Measurements from ENCODE around the gene CROCC2. TPM values are rescaled to one million over a fixed set of nuclear protein-coding genes. Genes with fewer than 3 reads are reported as not detected.

The CROCC2 gene
- total RNA-seq, 6 experiments from 2014 or later = not detected

DNA sequence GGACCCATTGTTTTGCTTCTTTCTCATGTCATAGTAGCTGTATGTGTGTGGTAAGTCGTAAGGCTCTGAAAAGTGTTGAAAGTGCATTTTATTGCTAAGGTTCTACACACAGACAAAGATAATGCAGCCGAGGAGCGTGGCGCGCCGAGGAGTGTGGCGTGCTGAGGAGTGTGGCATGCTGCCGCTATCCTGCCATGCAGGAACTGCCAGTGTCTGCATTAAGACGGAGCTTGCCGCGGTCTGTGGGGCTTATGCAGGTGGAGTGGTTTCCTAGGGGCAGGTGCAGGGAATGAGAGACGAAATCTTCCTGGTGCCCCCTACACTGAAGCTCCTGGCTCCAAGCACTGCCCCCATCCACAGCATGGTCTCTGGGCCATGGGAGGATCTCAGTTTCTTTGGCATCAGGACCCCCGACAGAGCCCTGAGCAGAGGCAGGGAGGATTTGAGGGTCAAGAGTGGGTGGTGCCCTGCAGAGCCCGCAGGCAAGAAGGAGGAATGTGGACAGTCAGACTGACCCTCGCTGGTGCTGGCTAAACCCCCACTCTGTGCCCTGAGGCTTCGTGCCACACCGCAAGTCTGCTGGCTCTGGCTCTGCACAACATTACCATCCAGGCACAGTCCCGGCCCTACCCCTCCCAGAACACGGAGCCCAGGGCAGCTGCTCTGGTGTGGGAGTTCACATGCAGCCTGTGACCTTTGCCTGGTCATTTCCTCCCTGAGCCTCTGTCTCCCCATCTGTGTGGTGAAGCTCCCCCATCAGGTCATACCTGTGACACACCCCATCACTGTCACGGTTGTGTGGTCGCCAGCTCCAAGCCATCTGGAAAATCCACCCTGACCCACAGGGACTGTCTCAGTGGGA, 95.5 kb downstream of the CROCC2 start:
- DNase-seq = no peak
- peaks cover 31% of the 10 kb centered on the region for H3K9me3 Mint-ChIP-seq
- TF ChIP-seq, protein P1, sequence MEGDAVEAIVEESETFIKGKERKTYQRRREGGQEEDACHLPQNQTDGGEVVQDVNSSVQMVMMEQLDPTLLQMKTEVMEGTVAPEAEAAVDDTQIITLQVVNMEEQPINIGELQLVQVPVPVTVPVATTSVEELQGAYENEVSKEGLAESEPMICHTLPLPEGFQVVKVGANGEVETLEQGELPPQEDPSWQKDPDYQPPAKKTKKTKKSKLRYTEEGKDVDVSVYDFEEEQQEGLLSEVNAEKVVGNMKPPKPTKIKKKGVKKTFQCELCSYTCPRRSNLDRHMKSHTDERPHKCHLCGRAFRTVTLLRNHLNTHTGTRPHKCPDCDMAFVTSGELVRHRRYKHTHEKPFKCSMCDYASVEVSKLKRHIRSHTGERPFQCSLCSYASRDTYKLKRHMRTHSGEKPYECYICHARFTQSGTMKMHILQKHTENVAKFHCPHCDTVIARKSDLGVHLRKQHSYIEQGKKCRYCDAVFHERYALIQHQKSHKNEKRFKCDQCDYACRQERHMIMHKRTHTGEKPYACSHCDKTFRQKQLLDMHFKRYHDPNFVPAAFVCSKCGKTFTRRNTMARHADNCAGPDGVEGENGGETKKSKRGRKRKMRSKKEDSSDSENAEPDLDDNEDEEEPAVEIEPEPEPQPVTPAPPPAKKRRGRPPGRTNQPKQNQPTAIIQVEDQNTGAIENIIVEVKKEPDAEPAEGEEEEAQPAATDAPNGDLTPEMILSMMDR (IDR thresholded peaks at IDR 0.05) = no peak
- H3K4me3 Mint-ChIP-seq = no peak overlapping the region
- no peak overlapping the region for H3K27ac Mint-ChIP-seq
- H3K4me1 Mint-ChIP-seq (ENCODE audit: low read depth) = no peaks in the 10 kb centered on the region
- H3K36me3 Mint-ChIP-seq (ENCODE audit: low read depth) = peaks cover 20% of the 10 kb centered on the region
- H3K27me3 Mint-ChIP-seq (ENCODE audit: insufficient read depth) = peaks cover 6% of the 10 kb centered on the region

DNA sequence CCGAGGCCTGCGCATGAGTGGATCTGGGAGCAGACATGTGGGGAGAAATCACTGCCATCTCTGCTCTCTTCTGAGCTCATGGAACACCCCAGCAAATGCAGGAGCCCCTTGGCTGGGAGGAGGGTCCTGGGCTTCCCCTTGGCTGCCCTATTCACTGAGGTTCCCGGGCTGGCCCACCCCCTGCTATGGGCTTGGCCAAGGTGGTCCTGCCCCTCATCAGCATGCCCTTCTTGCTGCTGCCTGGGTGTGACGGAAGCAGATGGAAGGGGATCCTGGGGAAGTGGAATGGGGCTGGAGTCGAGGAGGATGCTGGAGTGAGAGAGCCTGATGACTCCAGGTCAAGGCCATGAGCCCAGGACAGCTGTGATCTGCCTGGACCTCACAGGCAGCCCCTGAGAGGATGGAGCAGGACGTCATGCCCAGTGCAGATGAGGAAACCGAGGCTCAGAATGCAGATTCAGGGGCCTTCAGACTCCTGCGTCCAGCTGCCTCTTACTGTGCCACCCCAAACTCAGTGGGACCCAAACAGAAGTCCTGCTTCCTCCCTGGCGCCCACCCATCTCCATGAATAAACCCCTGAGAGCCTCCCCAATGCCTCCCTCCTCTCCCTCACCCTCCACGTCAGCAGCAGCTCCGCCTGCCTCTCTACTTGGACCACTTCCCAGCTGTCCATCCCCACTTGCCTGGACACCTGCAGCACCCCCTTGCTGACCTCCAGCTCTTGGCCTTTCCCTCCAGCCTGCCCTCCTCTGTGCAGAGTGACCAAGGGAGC, 96.3 kb downstream of the CROCC2 start:
- DNase-seq = no peak
- Mint-ChIP-seq H3K36me3 (ENCODE audit: low read depth) (peaks cover 20% of the 10 kb centered on the region), H3K9me3 (peaks cover 31% of the 10 kb centered on the region), H3K27ac (no peak overlapping the region), H3K4me1 (ENCODE audit: low read depth) (no peaks in the 10 kb centered on the region), H3K4me3 (no peak overlapping the region), H3K27me3 (ENCODE audit: insufficient read depth) (peaks cover 6% of the 10 kb centered on the region)
- TF ChIP-seq, protein P1 (IDR thresholded peaks at IDR 0.05) = no peak

DNA sequence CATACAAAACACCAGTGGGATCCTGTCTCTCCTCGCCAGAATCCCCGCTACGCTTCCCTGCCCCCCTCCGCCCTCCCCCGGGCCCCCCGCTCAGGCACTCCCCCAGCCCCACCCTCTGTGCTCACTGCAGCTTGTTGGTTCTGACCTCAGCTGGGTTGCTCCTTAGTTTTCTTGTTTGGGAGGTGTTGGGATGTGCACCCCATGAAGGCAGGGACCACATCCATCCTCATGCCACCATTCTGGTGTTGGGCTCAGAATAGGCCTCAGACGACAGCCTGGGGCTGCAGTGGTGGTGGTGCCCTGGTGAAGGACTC, 96.9 kb downstream of the CROCC2 start:
- no peak for DNase-seq
- peaks cover 6% of the 10 kb centered on the region for H3K27me3 Mint-ChIP-seq (ENCODE audit: insufficient read depth)
- H3K36me3 Mint-ChIP-seq (ENCODE audit: low read depth) = peaks cover 20% of the 10 kb centered on the region

DNA sequence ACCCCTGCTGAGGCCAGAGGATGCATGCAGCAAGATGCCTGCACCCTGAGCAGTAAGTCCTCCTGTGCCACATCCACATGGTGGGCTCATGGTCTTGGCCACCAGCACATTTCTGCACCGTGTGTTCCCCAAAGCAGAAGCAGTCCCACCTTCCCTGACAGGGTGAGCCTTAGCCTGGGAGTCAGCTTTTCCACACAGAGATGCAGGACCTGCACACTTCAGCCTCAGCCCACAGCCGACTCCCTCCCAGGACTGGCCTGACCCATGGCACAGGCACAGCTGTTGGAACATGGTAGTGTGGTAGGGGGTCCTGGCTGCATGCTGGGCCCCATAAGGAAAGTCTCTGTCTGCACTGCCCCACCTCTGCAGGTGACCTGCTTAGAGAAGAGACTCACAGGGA, 97.2 kb downstream of the CROCC2 start:
- peaks cover 20% of the 10 kb centered on the region for H3K36me3 Mint-ChIP-seq (ENCODE audit: low read depth)
- H3K27ac Mint-ChIP-seq = no peak overlapping the region
- H3K4me3 Mint-ChIP-seq = no peak overlapping the region
- H3K4me1 Mint-ChIP-seq (ENCODE audit: low read depth) = no peaks in the 10 kb centered on the region
- TF ChIP-seq, protein P1 (IDR thresholded peaks at IDR 0.05) = no peak
- peaks cover 31% of the 10 kb centered on the region for H3K9me3 Mint-ChIP-seq
- H3K27me3 Mint-ChIP-seq (ENCODE audit: insufficient read depth) = peaks cover 6% of the 10 kb centered on the region
- DNase-seq = no peak

More for the DNA sequence above, 96.9 kb downstream of the CROCC2 start:
- no peaks in the 10 kb centered on the region for H3K4me1 Mint-ChIP-seq (ENCODE audit: low read depth)
- H3K4me3 Mint-ChIP-seq = no peak overlapping the region
- peaks cover 31% of the 10 kb centered on the region for H3K9me3 Mint-ChIP-seq
- TF ChIP-seq, protein P1 (IDR thresholded peaks at IDR 0.05) = no peak
- H3K27ac Mint-ChIP-seq = no peak overlapping the region

DNA sequence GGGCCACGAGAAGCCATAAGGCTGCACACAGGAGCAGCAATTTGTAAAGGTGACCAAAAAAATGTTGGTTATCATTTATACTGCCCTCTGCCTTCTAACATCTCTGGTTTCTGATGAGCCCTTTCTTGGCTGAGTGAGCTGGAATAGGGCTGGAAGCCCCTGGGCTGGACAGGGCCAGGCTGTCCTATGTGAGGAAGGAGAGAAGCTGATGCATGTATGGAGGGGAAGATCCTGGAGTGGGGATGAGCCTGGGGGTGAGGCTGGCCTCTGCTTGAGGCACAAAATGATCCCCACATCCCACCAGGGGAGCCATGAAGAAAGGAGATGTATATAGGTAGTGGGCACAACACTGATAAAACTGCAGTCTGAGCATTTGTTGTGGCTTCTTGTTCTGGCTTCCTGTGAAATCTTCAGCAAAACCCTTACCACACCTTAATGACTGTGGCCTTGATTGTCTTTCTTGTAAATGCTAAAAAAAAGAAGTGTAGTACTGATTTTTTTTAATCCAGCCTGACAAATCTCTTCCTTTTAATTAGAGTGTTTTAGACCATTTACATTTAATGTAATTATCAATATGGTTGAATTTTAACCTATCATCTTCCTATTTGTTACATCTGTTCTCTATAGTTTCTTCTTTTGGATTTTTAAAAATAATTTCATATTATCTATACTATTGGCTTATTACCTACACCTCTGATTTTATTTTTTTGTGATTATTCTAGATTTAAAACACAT, 97.9 kb downstream of the CROCC2 start:
- no peak overlapping the region for H3K4me3 Mint-ChIP-seq
- no peak overlapping the region for H3K27ac Mint-ChIP-seq
- peaks cover 9% of the 10 kb centered on the region for H3K27me3 Mint-ChIP-seq (ENCODE audit: insufficient read depth)
- DNase-seq = no peak
- H3K36me3 Mint-ChIP-seq (ENCODE audit: low read depth) = peaks cover 20% of the 10 kb centered on the region
- H3K9me3 Mint-ChIP-seq = peaks cover 31% of the 10 kb centered on the region
- TF ChIP-seq, protein P1 (IDR thresholded peaks at IDR 0.05) = no peak
- peaks cover 3% of the 10 kb centered on the region for H3K4me1 Mint-ChIP-seq (ENCODE audit: low read depth)
